Right atrium auricular region (tissue), 2 donors: ENCODE data around the gene SLC9A5. TPM values are rescaled to one million over a fixed set of nuclear protein-coding genes. Genes with fewer than 3 reads are reported as not detected.

ENCODE experiments used
- DNase-seq: peaks from one replicate; pipeline ENCODE4 v3.0.0-alpha.2; 2019; ENCODE audit warnings: low spot score
- H3K27ac ChIP-seq, 2 donors: fragments of 200-600 bp; sonication (generic); 1 replicate in 1 of 2; 2 replicates in 1 of 2; pipeline ENCODE4 v1.5.1; 2016 to 2019
- H3K27me3 ChIP-seq, 2 donors: fragments of 200-600 bp; sonication (generic); one replicate each; pipeline versions ENCODE4 v1.5.1 to v1.6.0; 2017 to 2019
- H3K36me3 ChIP-seq: fragments of 200-600 bp; sonication (generic); one replicate; pipeline ENCODE4 v1.5.1; 2016
- H3K4me1 ChIP-seq, 2 donors: fragments of 200-600 bp; sonication (generic); one replicate each; pipeline versions ENCODE4 v1.5.1 to v1.6.0; 2017 to 2019
- H3K4me3 ChIP-seq, 2 donors: fragments of 200-600 bp; sonication (generic); 1 replicate in 1 of 2; 2 replicates in 1 of 2; pipeline ENCODE4 v1.5.1; 2017 to 2019; ENCODE audit warnings: mild to moderate bottlenecking in 1 of 2, moderate library complexity in 1 of 2
- H3K9me3 ChIP-seq, 2 donors: fragments of 200-600 bp; sonication (generic); one replicate each; pipeline ENCODE4 v1.5.1; 2019
- total RNA-seq, 2 donors: library from RNA; depleted of rRNA; stranded (reverse); fragments of >200 nt; gene quantifications; one replicate each; pipeline ENCODE4 v1.1.0, GENCODE V29; 2016
- TF ChIP-seq, protein P1 (sequence below), 2 donors: fragments of 200-600 bp; sonication (generic); IDR thresholded peaks; one replicate each; pipeline ENCODE4 v1.5.1; 2019; ENCODE audit warnings: antibody characterized with exemption in 2 of 2

The SLC9A5 gene
- total RNA-seq, 2 donors from 2014 or later: 1.5 to 2.4 TPM

- Histone ChIP-seq H3K27me3 (no peaks in the 10 kb centered on the region), H3K4me3 (no peak overlapping the region), H3K36me3 (no peaks in the 10 kb centered on the region), H3K27ac (no peak overlapping the region), H3K9me3 (no peaks in the 10 kb centered on the region), H3K4me1 (peaks cover 0 to 3% of the 10 kb centered on the region in 2 donors)
- TF ChIP-seq, protein P1, sequence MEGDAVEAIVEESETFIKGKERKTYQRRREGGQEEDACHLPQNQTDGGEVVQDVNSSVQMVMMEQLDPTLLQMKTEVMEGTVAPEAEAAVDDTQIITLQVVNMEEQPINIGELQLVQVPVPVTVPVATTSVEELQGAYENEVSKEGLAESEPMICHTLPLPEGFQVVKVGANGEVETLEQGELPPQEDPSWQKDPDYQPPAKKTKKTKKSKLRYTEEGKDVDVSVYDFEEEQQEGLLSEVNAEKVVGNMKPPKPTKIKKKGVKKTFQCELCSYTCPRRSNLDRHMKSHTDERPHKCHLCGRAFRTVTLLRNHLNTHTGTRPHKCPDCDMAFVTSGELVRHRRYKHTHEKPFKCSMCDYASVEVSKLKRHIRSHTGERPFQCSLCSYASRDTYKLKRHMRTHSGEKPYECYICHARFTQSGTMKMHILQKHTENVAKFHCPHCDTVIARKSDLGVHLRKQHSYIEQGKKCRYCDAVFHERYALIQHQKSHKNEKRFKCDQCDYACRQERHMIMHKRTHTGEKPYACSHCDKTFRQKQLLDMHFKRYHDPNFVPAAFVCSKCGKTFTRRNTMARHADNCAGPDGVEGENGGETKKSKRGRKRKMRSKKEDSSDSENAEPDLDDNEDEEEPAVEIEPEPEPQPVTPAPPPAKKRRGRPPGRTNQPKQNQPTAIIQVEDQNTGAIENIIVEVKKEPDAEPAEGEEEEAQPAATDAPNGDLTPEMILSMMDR (IDR thresholded peaks at IDR 0.05): no peak
- no peak for DNase-seq
These were observed 22.2 kb downstream of the SLC9A5 start for GRCh38 chr16:67270931-67271338.

DNA sequence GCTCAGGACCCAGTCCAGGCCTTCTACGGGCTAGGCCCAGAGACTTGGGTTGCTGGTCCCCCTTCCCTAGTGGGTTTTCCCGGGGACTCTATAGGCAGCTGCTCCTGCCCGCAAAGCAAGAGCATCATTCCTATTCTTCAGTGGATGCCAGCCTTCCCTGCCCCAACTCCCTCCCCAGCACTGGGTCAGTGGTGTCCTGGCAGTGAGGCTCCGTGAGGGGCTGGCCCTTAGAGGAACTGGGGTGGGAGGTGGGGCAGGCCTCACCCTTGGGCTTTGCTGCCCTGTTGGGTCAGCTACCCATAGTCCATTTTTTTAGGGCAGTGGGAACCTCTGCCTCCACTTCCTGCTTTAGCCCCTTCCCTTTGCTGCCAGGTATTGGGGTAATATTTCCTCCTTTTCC, 22.7 kb downstream of the SLC9A5 start:
- TF ChIP-seq, protein P1 (IDR thresholded peaks at IDR 0.05): no peak
- H3K27me3 ChIP-seq: no peaks in the 10 kb centered on the region
- DNase-seq: no peak
- no peaks in the 10 kb centered on the region for H3K36me3 ChIP-seq
- H3K27ac ChIP-seq: no peak overlapping the region
- no peaks in the 10 kb centered on the region for H3K9me3 ChIP-seq
- H3K4me3 ChIP-seq: no peak overlapping the region
- H3K4me1 ChIP-seq: peaks cover 0 to 3% of the 10 kb centered on the region in 2 donors

DNA sequence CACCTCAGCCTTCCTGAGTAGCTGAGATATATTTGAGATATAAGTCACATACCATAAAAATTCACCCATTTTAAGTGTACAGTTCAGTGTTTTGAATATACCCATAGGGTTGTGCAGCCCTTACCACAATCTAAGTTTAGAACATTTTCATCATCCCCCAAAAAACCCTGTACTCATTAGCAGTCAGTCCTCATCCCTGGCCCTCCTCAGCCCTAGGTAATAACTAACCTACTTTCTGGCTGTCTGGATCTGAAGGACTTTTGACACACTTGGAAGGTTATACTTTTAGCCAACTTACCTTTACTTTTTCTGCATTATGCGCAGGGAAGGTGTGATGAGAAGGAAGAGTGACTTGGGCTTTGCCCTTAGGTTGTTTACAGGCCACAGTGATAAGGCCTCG, 26.5 kb downstream of the SLC9A5 start:
- Histone ChIP-seq H3K9me3 (no peaks in the 10 kb centered on the region), H3K27me3 (no peaks in the 10 kb centered on the region), H3K36me3 (no peaks in the 10 kb centered on the region), H3K4me1 (peaks cover 0 to 23% of the 10 kb centered on the region in 2 donors), H3K27ac (no peak overlapping the region), H3K4me3 (no peak overlapping the region)
- DNase-seq: no peak
- TF ChIP-seq, protein P1 (IDR thresholded peaks at IDR 0.05): no peak

- peak overlapping the region; percentile 46 to 50 for H3K27ac ChIP-seq
- H3K27me3 ChIP-seq: no peaks in the 10 kb centered on the region
- H3K9me3 ChIP-seq: no peaks in the 10 kb centered on the region
- H3K4me3 ChIP-seq: no peak overlapping the region
- TF ChIP-seq, protein P1 (IDR thresholded peaks at IDR 0.05): no peak
- H3K36me3 ChIP-seq: no peaks in the 10 kb centered on the region
- DNase-seq: peak; percentile 84
- H3K4me1 ChIP-seq: peaks cover 0 to 23% of the 10 kb centered on the region in 2 donors
These were observed 28.7 kb downstream of the SLC9A5 start for GRCh38 chr16:67277294-67277998.

GRCh38 chr16:67277999-67278772, 29.4 kb downstream of the SLC9A5 start:
- no peaks in the 10 kb centered on the region for H3K36me3 ChIP-seq
- TF ChIP-seq, protein P1 (IDR thresholded peaks at IDR 0.05): no peak
- H3K4me3 ChIP-seq: peak overlapping the region; percentile 49 to 60
- H3K4me1 ChIP-seq: peaks cover 0 to 23% of the 10 kb centered on the region in 2 donors
- DNase-seq: no peak
- H3K9me3 ChIP-seq: no peaks in the 10 kb centered on the region
- no peaks in the 10 kb centered on the region for H3K27me3 ChIP-seq
- peak overlapping the region; percentile 46 to 50 for H3K27ac ChIP-seq
